ENCODE results near the gene ETNK2.

DNA sequence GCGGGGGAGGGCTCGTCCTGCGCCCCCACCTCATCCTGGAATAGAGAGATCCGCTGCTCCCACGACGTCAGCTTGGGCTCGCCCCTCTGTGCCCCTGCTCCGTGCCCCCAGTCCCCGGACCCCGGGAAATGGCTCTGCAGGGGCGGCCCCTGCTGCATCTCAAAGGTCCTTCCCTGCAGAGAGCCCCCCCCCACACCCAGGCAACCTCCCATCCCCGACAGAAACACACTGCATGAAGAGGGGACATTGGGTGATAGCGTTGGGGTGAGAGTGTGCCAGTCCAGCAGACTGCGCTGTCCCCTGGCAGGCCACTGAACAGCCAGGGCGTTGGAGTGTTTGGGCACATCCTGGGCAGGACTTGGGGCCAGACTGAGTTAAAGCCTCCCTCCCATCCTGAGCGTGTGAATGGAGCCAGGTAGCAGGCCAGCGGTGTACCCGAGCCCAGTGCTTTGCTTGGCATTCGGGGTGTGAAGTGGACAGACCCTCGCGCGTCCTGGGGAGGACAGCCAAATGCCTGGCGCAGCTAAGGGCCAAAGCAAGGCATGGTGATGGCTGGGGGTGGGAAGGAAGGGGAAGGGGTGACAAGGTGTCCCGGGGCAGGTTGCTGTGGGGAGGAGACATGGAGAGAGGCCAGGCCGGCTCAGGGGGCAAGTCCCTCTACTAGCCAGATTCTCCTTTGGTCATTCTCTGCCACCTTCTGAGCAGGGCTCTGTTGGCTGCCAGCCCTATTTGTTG is 633 bp upstream of the ETNK2 start:
- TF ChIP-seq POLR2AphosphoS5 (IDR thresholded peaks at IDR 0.05; ENCODE audit: low read depth, low read length) (no peak), TAF1 (IDR thresholded peaks at IDR 0.05; ENCODE audit: borderline replicate concordance, insufficient read depth, low read length) (no peak), REST (IDR thresholded peaks at IDR 0.05; ENCODE audit: insufficient read depth in 1 of 2, low read depth in 2 of 2, low read length in 2 of 2) (no peak), SIN3A (IDR thresholded peaks at IDR 0.05; ENCODE audit: borderline replicate concordance, insufficient read depth, low read length) (no peak), FOXP2 (optimal IDR thresholded peaks at IDR 0.05; ENCODE audit: borderline replicate concordance, extremely low read depth, extremely low read length, insufficient read depth) (no peak)

Data from PFSK-1 (cell line).